Ovary (tissue), 9 donors: ENCODE results near the gene GGACT. TPM values are rescaled to one million over a fixed set of nuclear protein-coding genes. Genes with fewer than 3 reads are reported as not detected.

ENCODE experiments used
- DNase-seq, 5 donors: peaks; one replicate each; pipeline ENCODE4 v3.0.0-alpha.2; 2019 to 2020
- H3K27ac ChIP-seq, 2 donors: fragments of 200-600 bp; one replicate each; pipeline versions ENCODE4 v1.5.1 to v1.8.0; 2019 to 2022
- H3K27me3 ChIP-seq: fragments of 200-600 bp; one replicate; pipeline ENCODE4 v1.8.0; 2022
- H3K36me3 ChIP-seq: fragments of 200-600 bp; sonication (generic); one replicate; pipeline ENCODE4 v1.5.1; 2019
- H3K4me1 ChIP-seq: one replicate; pipeline ENCODE4 v1.8.1; 2013; ENCODE audit warnings: mild to moderate bottlenecking, moderate library complexity; ENCODE audit not compliant: insufficient read depth
- H3K4me3 ChIP-seq: fragments of 200-600 bp; sonication (generic); one replicate; pipeline ENCODE4 v1.5.1; 2017
- H3K9me3 ChIP-seq, 2 donors: fragments of 200-600 bp in 1 of 2; sonication (generic) in 1 of 2; one replicate each; pipeline versions ENCODE4 v1.5.1 to v1.8.1; 2013 to 2019; ENCODE audit warnings: mild to moderate bottlenecking in 1 of 2, moderate library complexity in 1 of 2
- CTCF ChIP-seq, 3 donors: fragments of 450-650 bp in 2 of 3; fragments of 200-600 bp in 1 of 3; IDR thresholded peaks; one replicate each; pipeline versions ENCODE4 v1.5.1 to v1.8.0; 2016 to 2022; ENCODE audit warnings: antibody characterized with exemption in 3 of 3, mild to moderate bottlenecking in 1 of 3
- EP300 ChIP-seq: sonication (generic); formaldehyde crosslinking; IDR thresholded peaks from one replicate; pipeline ENCODE4 v1.6.1; 2017; ENCODE audit warnings: antibody characterized with exemption
- POLR2A ChIP-seq: fragments of 450-650 bp; IDR thresholded peaks from one replicate; pipeline ENCODE4 v1.6.1; 2017; ENCODE audit warnings: antibody characterized with exemption, mild to moderate bottlenecking, moderate library complexity
- WGBS, 3 donors: extraction: QIAGEN DNeasy Blood & Tissue Kit in 1 of 3; methylation state at CpG; one replicate each; pipeline versions ENCODE4 v1.1.5 to v1.1.7; 2013 to 2017; 5-methylcytosine and 5-hydroxymethylcytosine counted together
- intact Hi-C, 4 donors: fragments of 100-400 bp; cut with DNase I; formaldehyde crosslinking; loops; one replicate each; pipeline versions ENCODE4 v1.11.0 to v1.15.1; 2022 to 2023
- polyA plus RNA-seq, 2 donors: library from polyadenylated mRNA; stranded (reverse); fragments of 200-250 nt in 1 of 2; fragments of 350-450 nt in 1 of 2; fragmentation: Illumina TruSeq in 1 of 2; extraction: RNeasy Lipid Tissue Mini Kit (QIAGEN cat#74804) in 1 of 2; gene quantifications; one replicate each; pipeline ENCODE4 v1.2.3, GENCODE V29; 2013 to 2014
- total RNA-seq, 7 donors: library from RNA; depleted of rRNA in 2 of 7; stranded (reverse); fragments of >200 nt in 2 of 7; fragmentation: NEBNext Ultra II Directional in 3 of 7; extraction: Animal tissue kit (Norgen Biotek cat#: 25700) in 3 of 7; gene quantifications; one replicate each; pipeline versions ENCODE4 v1.1.0 to v1.2.4, GENCODE V29; 2016 to 2023
- donor health status: DM: no; HTN: no; CAD: no; lungs with moderate emphysema.
- donor health status: DM: no; HTN: no; CAD: no.
- donor health status: Bipolar disorder and iron deficiency.
- donor health status: DM: yes; HTN: yes; CAD: no.
- donor health status: DM: no; HTN: no; CAD: no.
- donor health status: DM: yes; HTN: yes; CAD: no.

GGACT gene
- total and polyA plus RNA-seq, 9 donors: 1.8 to 7.4 (median 2.7) TPM

GRCh38 chr13:100532090-100532766, 56.4 kb downstream of the GGACT start:
- H3K9me3 ChIP-seq: no peaks in the 10 kb centered on the region
- H3K36me3 ChIP-seq: no peaks in the 10 kb centered on the region
- H3K4me1 ChIP-seq: peaks cover 2% of the 10 kb centered on the region
- intact Hi-C loops: no loop called here
- H3K27ac ChIP-seq: no peak overlapping the region
- no peak overlapping the region for H3K4me3 ChIP-seq
- no peaks in the 10 kb centered on the region for H3K27me3 ChIP-seq
- WGBS, 3 donors: 94 to 98% (median 97%) methylated on average over 33 to 60 of the region's 60 CpGs
- no peak for TF ChIP-seq POLR2A
- no peak for TF ChIP-seq EP300
- no peak for TF ChIP-seq CTCF (IDR thresholded peaks at IDR 0.05)
- no peak for DNase-seq

DNA sequence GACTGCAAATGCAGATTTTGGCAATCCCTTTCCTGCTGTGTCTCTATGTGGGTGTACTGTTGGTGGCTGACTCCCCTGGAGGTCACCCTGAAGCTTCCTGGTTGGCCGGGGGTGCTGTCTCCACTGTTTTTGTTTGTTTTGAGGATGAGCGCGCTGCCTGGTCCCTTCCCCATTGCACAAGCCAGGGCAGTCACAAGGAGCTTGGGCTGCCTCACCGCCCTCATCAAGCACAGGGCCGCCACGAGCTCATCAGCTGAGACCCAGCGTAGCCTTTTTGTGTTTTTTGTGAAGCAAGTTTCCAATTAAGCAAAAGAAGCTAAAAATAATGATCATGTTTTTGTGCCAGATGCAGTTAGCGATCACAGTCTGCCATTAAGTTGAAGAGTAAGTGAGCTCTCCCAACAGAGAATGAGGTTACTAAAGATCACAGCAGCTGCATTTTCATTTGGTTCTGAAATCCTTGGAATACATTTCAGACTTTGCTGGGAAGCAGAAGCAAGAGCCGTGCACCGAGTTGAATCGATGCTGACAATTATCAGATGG, 57.8 kb downstream of the GGACT start:
- 64 to 71% (median 66%) methylated on average over 11 of the region's 11 CpGs for WGBS, 3 donors
- no peaks in the 10 kb centered on the region for H3K27me3 ChIP-seq
- no peaks in the 10 kb centered on the region for H3K36me3 ChIP-seq
- DNase-seq: no peak
- H3K4me1 ChIP-seq: peaks cover 2% of the 10 kb centered on the region
- intact Hi-C loops: no loop called here
- H3K27ac ChIP-seq: no peak overlapping the region
- no peaks in the 10 kb centered on the region for H3K9me3 ChIP-seq
- no peak overlapping the region for H3K4me3 ChIP-seq
- TF ChIP-seq EP300 (no peak), CTCF (IDR thresholded peaks at IDR 0.05) (no peak), POLR2A (no peak)

DNA sequence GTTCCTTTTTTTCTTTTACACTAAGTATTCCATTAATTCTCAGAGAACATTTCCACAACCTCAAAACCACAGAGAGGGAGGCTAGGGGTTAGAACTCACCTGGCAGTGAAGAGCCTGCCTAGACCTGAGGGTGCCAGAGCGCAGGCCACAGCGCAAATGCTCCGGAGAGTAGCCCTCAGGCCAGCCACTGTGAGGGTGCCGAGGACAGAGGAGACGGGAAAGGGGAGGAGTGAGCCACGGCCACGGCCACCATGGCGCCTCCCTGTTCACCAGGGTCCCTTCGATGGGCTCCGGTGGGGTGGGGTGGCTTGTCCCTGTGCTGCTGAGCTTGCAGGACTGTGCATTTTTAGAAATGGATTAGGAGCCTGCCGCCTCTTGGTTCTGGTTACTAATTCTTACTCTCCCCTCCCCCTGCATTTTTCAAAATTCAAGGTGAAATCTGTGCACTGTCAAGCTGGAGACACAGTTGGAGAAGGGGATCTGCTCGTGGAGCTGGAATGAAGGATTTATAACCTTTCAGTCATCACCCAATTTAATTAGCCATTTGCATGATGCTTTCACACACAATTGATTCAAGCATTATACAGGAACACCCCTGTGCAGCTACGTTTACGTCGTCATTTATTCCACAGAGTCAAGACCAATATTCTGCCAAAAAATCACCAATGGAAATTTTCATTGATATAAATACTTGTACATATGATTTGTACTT, 58.8 kb downstream of the GGACT start:
- intact Hi-C loops: no loop called here
- H3K9me3 ChIP-seq: no peaks in the 10 kb centered on the region
- DNase-seq: no peak
- no peak overlapping the region for H3K27ac ChIP-seq
- H3K4me1 ChIP-seq: no peaks in the 10 kb centered on the region
- no peaks in the 10 kb centered on the region for H3K27me3 ChIP-seq
- no peak overlapping the region for H3K4me3 ChIP-seq
- TF ChIP-seq POLR2A (no peak), EP300 (no peak), CTCF (IDR thresholded peaks at IDR 0.05) (no peak)
- 93 to 95% (median 94%) methylated on average over 15 of the region's 15 CpGs for WGBS, 3 donors
- no peaks in the 10 kb centered on the region for H3K36me3 ChIP-seq

DNA sequence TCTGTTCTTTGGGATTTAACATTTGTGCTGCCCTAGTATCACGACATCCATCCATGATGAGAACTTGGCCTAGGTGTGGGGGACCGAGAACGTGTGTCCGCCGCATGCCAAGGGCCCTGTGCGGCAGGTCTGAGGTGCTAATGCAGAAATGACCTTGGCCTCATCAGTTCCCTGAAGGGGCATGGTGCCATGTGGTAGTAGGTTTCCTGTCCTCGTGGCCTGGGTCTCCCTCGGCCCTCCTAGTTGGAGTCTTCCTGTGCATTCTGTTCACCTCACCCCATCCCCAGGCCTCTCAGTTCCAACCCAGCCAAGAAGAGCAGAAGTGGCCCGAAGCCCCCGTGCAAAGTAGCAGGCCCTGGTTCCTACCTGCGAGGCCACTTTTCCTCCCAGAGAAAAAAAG, 59.8 kb downstream of the GGACT start:
- intact Hi-C loops: no loop called here
- WGBS, 3 donors: 93 to 95% (median 93%) methylated on average over 11 of the region's 11 CpGs
- Histone ChIP-seq H3K4me3 (no peak overlapping the region), H3K36me3 (no peaks in the 10 kb centered on the region), H3K4me1 (no peaks in the 10 kb centered on the region), H3K27me3 (no peaks in the 10 kb centered on the region), H3K9me3 (no peaks in the 10 kb centered on the region), H3K27ac (no peak overlapping the region)
- TF ChIP-seq CTCF (IDR thresholded peaks at IDR 0.05): no peak
- no peak for TF ChIP-seq EP300
- TF ChIP-seq POLR2A: no peak
- no peak for DNase-seq
